Measurements from ENCODE around the gene ZNF324. TPM values are rescaled to one million over a fixed set of nuclear protein-coding genes. Genes with fewer than 3 reads are reported as not detected.
A peak's percentile ranks its signal among the peaks of the same experiment; 100 is the strongest.

The ZNF324 gene
- total and polyA plus RNA-seq, 9 of the 15 experiments (the other 6 are each of a cell fraction or from before 2014, with no cell fraction given): 0.92 to 16.4 (median 5.3) TPM

GRCh38 chr19:58499021-58499927 is 32.4 kb downstream of the ZNF324 start (continued):
- TF ChIP-seq ARID3B (CRISPR knock-in tag; IDR thresholded peaks at IDR 0.05; ENCODE audit: borderline replicate concordance): no peak
- TF ChIP-seq DLX4 (CRISPR knock-in tag; IDR thresholded peaks at IDR 0.05): no peak
- TF ChIP-seq PHF21A (IDR thresholded peaks at IDR 0.05; ENCODE audit: borderline replicate concordance, low read depth): peak; percentile 64; the same call in 1 of the 2 replicates
- peak; percentile 86 for TF ChIP-seq NFIC (IDR thresholded peaks at IDR 0.05)
- TF ChIP-seq, protein P1, sequence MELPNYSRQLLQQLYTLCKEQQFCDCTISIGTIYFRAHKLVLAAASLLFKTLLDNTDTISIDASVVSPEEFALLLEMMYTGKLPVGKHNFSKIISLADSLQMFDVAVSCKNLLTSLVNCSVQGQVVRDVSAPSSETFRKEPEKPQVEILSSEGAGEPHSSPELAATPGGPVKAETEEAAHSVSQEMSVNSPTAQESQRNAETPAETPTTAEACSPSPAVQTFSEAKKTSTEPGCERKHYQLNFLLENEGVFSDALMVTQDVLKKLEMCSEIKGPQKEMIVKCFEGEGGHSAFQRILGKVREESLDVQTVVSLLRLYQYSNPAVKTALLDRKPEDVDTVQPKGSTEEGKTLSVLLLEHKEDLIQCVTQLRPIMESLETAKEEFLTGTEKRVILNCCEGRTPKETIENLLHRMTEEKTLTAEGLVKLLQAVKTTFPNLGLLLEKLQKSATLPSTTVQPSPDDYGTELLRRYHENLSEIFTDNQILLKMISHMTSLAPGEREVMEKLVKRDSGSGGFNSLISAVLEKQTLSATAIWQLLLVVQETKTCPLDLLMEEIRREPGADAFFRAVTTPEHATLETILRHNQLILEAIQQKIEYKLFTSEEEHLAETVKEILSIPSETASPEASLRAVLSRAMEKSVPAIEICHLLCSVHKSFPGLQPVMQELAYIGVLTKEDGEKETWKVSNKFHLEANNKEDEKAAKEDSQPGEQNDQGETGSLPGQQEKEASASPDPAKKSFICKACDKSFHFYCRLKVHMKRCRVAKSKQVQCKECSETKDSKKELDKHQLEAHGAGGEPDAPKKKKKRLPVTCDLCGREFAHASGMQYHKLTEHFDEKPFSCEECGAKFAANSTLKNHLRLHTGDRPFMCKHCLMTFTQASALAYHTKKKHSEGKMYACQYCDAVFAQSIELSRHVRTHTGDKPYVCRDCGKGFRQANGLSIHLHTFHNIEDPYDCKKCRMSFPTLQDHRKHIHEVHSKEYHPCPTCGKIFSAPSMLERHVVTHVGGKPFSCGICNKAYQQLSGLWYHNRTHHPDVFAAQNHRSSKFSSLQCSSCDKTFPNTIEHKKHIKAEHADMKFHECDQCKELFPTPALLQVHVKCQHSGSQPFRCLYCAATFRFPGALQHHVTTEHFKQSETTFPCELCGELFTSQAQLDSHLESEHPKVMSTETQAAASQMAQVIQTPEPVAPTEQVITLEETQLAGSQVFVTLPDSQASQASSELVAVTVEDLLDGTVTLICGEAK (IDR thresholded peaks at IDR 0.05): peak; percentile 99
- TF ChIP-seq, protein P1 (CRISPR knock-in tag; IDR thresholded peaks at IDR 0.05): no peak
- peak; percentile 91 for TF ChIP-seq CBX1 (IDR thresholded peaks at IDR 0.05; ENCODE audit: low read depth)
- TF ChIP-seq ZNF140 (CRISPR knock-in tag; IDR thresholded peaks at IDR 0.05): no peak
- no peak for TF ChIP-seq SMARCA4 (IDR thresholded peaks at IDR 0.05)
- TF ChIP-seq KLF6 (CRISPR knock-in tag; IDR thresholded peaks at IDR 0.05; ENCODE audit: borderline replicate concordance): peak; percentile 10; the same call in 1 of the 2 replicates
- TF ChIP-seq ZNF785 (CRISPR knock-in tag; IDR thresholded peaks at IDR 0.05): no peak
- TF ChIP-seq ZNF764 (CRISPR knock-in tag; IDR thresholded peaks at IDR 0.05; ENCODE audit: low read depth): no peak
- no peak for TF ChIP-seq E2F5 (CRISPR knock-in tag; IDR thresholded peaks at IDR 0.05)
- 0 out of 2 replicates have a peak, but pooled peaks have one; percentile 11 for TF ChIP-seq ESRRB (CRISPR knock-in tag; IDR thresholded peaks at IDR 0.05; ENCODE audit: borderline replicate concordance)
- TF ChIP-seq ZNF644 (tag; IDR thresholded peaks at IDR 0.05; ENCODE audit: low read depth): no peak
- peak; percentile 67; the same call in 1 of the 2 replicates for TF ChIP-seq E2F3 (CRISPR knock-in tag; IDR thresholded peaks at IDR 0.05)

Measured in K562 (cell line).